Choroid plexus epithelial cell (primary cell): ENCODE results near the gene DCDC2C.

ENCODE experiments used
- DNase-seq: peaks from one replicate; pipeline ENCODE4 v3.0.0-alpha.2; 2010; ENCODE audit warnings: low read depth
- H3K4me3 ChIP-seq: 2 replicates; pipeline ENCODE4 v1.5.1; 2011; ENCODE audit warnings: low read depth, mild to moderate bottlenecking, control low read depth, low read length, moderate library complexity
- TF ChIP-seq, protein P1 (sequence below): conservative IDR thresholded peaks from 2 replicates; pipeline ENCODE4 v1.5.1; 2011; ENCODE audit warnings: low read depth, mild to moderate bottlenecking, control low read depth, inconsistent platforms, low read length, moderate library complexity

DCDC2C gene

DNA sequence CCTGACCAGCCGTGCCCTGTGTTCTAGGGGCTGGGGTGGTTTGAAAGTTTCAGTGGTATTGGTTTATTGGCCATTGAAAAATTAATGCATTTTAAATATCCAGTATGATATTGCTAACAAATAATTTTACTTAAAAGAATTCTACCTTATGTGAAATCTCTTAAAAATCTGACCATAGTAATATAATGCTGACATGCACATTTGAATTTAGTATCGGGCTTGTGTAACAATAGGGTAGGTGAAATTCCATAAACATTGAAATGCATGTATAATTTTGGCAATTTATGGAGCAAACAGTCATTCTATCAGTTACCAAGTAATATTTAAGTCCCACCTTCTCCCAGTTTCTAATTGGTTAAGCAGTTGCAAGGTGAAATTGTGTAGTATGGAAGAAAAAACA lies 170.5 kb downstream of the DCDC2C start:
- DNase-seq, result no peak
- TF ChIP-seq, protein P1, sequence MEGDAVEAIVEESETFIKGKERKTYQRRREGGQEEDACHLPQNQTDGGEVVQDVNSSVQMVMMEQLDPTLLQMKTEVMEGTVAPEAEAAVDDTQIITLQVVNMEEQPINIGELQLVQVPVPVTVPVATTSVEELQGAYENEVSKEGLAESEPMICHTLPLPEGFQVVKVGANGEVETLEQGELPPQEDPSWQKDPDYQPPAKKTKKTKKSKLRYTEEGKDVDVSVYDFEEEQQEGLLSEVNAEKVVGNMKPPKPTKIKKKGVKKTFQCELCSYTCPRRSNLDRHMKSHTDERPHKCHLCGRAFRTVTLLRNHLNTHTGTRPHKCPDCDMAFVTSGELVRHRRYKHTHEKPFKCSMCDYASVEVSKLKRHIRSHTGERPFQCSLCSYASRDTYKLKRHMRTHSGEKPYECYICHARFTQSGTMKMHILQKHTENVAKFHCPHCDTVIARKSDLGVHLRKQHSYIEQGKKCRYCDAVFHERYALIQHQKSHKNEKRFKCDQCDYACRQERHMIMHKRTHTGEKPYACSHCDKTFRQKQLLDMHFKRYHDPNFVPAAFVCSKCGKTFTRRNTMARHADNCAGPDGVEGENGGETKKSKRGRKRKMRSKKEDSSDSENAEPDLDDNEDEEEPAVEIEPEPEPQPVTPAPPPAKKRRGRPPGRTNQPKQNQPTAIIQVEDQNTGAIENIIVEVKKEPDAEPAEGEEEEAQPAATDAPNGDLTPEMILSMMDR, result no peak
- H3K4me3 ChIP-seq, result no peak overlapping the region

DNA sequence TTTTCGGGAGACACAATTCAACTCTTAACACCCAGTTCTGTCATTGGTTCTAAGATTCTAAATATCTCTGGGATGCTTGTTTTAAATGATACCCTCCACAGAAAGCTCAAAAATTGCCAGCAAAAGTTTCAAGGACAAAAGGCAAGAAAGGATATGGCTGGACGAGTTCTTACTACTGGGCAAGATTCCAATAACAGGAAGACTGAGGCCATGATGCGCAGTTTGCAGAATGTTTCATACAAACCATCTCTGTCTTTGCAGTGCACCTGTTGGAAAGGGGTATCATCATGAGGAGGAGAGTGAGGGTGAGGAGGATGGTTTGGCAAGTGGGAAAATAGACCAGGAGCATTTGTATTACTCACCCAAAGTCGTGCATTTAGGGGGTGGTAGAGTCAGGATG lies 172.8 kb downstream of the DCDC2C start:
- no peak overlapping the region for H3K4me3 ChIP-seq
- DNase-seq, result no peak
- TF ChIP-seq, protein P1, result no peak

DNA sequence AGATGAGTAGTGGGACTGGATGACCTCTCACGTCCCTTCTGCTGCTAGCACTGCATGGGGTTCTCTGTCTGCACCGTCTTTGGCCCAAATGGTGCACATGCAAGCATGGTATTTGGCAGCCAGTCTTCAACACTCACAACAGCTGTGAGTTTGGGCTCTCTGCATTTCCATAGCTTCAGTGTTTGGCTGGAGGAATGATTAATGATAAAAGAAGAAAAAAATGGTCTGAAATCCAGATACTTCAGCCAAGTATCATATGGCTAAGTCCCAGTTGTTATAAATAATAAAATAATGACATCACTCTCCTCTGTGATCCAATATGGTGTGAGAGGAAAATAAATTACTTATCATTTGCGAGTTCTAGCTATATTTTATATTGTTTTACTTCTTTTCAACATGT lies 173.3 kb downstream of the DCDC2C start:
- no peak overlapping the region for H3K4me3 ChIP-seq
- TF ChIP-seq, protein P1, result no peak

DNA sequence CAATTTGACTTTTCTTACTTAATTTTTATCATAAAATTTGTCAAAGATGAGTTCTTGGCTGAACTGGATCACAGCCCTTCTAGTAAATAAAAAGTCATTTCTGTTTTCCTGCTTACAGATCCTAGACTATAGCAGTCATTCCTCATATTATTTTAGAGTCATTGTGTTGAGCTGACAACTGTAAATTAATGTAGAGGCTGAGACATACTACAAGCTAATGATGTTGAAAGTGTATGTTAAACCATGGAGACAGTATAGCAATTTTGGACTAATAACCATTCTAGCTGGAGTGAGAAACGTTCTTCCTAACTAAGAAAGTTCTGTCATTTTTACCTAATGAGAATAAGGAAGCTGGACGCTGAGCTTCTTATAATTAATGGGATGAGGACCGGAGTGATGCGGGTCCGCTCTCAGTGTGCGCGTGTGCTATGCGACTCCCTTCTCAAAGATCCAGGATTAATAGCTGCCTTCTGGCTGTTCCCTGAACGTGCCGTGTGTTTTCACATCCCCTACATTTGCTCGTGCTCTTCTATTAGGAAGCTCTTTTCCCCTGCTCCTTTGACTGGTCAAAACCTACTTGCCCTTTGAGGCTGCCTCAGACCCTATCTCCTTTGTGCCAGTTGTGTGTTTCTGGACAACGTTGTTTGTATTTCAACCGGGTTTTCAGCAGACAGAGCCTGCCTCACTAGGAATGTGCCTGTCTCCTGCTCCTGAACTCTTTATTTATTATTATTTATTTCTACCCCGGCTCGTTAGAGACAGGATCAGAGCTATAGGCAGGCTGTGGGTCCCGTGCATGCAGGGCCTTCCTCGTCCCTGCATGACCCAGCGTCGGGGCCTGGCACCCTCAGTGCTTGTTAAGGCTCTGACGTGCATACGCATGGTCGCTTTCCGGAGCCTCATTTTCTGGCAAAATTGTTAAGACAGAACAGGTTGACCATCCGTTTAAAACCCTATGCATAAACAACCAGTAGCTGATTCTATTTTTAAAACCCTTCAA lies 182.6 kb downstream of the DCDC2C start:
- no peak overlapping the region for H3K4me3 ChIP-seq
- no peak for DNase-seq
- TF ChIP-seq, protein P1, result no peak

More for the DNA sequence above, 173.3 kb downstream of the DCDC2C start:
- no peak for DNase-seq

DNA sequence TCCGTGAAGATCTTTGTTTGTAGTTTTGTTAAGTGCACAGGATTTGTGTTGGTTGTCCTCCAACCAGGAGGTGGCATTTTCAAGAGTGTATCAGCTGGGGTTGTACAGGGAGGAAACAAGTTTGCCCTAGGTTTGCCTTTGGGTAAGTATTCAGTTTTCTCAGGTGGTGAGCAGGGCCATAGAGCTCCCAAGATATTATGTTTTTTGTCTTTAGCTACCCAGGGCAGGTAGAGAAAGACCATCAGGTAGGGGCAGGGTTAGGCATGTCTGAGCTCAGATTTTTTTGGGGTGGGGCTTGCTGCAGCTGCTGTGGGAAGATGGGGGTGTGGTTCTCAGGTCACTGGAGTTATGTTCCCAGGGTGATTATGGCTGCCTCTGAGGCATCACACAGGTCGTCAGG lies 191.6 kb downstream of the DCDC2C start:
- no peak for DNase-seq
- no peak overlapping the region for H3K4me3 ChIP-seq
- TF ChIP-seq, protein P1, result no peak
